HG03520 (cell line): ENCODE data around the gene OR6J1.
A peak's percentile ranks its signal among the peaks of the same experiment; 100 is the strongest.
"Not testable (repeated sequence)": the region's sequence is repeated elsewhere in the genome, so short reads cannot be mapped to it uniquely, and the experiment has no call there.

ENCODE experiments used
- ATAC-seq: cut with Tn5 transposase; IDR thresholded peaks from one replicate; pipeline ENCODE4 v1.9.1; 2021; ENCODE audit warnings: mild to moderate bottlenecking, moderate library complexity; ENCODE audit not compliant: unreplicated experiment

The OR6J1 gene

GRCh38 chr14:22610931-22611330 is 33.2 kb downstream of the OR6J1 start:
- no peak for ATAC-seq

GRCh38 chr14:22607291-22607690 is 36.9 kb downstream of the OR6J1 start:
- ATAC-seq = no peak

GRCh38 chr14:22606380-22606779 is 37.8 kb downstream of the OR6J1 start:
- no peak for ATAC-seq

GRCh38 chr14:22602862-22603261 is 41.3 kb downstream of the OR6J1 start:
- no peak for ATAC-seq

GRCh38 chr14:22601996-22602395 is 42.2 kb downstream of the OR6J1 start:
- ATAC-seq = no peak

GRCh38 chr14:22601456-22601855 is 42.7 kb downstream of the OR6J1 start:
- no peak for ATAC-seq

- ATAC-seq = no peak
Observed at GRCh38 chr14:22600027-22600426, 44.1 kb downstream of the OR6J1 start.

- ATAC-seq = no peak
Observed at GRCh38 chr14:22599349-22599748, 44.8 kb downstream of the OR6J1 start.

GRCh38 chr14:22598896-22599244 is 45.3 kb downstream of the OR6J1 start:
- ATAC-seq = no peak

- no peak for ATAC-seq
Observed at GRCh38 chr14:22598099-22598895, 45.9 kb downstream of the OR6J1 start, which contains the start of gene ABHD4. ABHD4 (plus strand) TSS chr14:22598300; CDS start chr14:22598307, 7 bp downstream.

GRCh38 chr14:22597771-22598098 is 46.4 kb downstream of the OR6J1 start:
- no peak for ATAC-seq

GRCh38 chr14:22597265-22597664 is 46.9 kb downstream of the OR6J1 start:
- ATAC-seq = no peak

GRCh38 chr14:22596354-22596879 is 47.7 kb downstream of the OR6J1 start:
- ATAC-seq = no peak

GRCh38 chr14:22594156-22594716 is 49.9 kb downstream of the OR6J1 start:
- ATAC-seq = no peak

- no peak for ATAC-seq
Observed at GRCh38 chr14:22593601-22594000, 50.6 kb downstream of the OR6J1 start.

- ATAC-seq = no peak
Observed at GRCh38 chr14:22593189-22593588, 51.0 kb downstream of the OR6J1 start.

- ATAC-seq = peak; percentile 85
Observed at GRCh38 chr14:22589096-22589839, 54.9 kb downstream of the OR6J1 start, which contains the start of gene DAD1. DAD1 (minus strand) TSS chr14:22589224; CDS start chr14:22589157, 67 bp downstream.

GRCh38 chr14:22588526-22589095 is 55.5 kb downstream of the OR6J1 start:
- ATAC-seq = no peak

- not testable (repeated sequence) for ATAC-seq
Observed at GRCh38 chr14:22587677-22588422, 56.3 kb downstream of the OR6J1 start.

GRCh38 chr14:22587247-22587646 is 56.9 kb downstream of the OR6J1 start:
- no peak for ATAC-seq

- ATAC-seq = no peak
Observed at GRCh38 chr14:22583994-22584393, 60.2 kb downstream of the OR6J1 start.
